Neural progenitor cell (in vitro differentiated cells): ENCODE data around the gene HYAL2. TPM values are rescaled to one million over a fixed set of nuclear protein-coding genes. Genes with fewer than 3 reads are reported as not detected.

Experiments used
- DNase-seq: peaks from one replicate; pipeline ENCODE4 v3.0.0-alpha.2; 2016; ENCODE audit warnings: low spot score
- H2AFZ ChIP-seq: fragments of 200-600 bp; sonication (generic); replicated peaks from 2 replicates; pipeline ENCODE4 v1.6.1; 2016; ENCODE audit warnings: antibody characterized with exemption
- H3F3A ChIP-seq: fragments of 200-600 bp; sonication (generic); 2 replicates; pipeline ENCODE4 v1.6.1; 2016; ENCODE audit warnings: antibody characterized with exemption, low read depth
- H3K27ac ChIP-seq: fragments of 200-600 bp; sonication (generic); 2 replicates; pipeline ENCODE4 v1.5.1; 2016; ENCODE audit warnings: mild to moderate bottlenecking
- H3K27me3 ChIP-seq: fragments of 200-600 bp; sonication (generic); 2 replicates; pipeline ENCODE4 v1.6.1; 2016; ENCODE audit warnings: mild to moderate bottlenecking, moderate library complexity
- H3K36me3 ChIP-seq: fragments of 200-600 bp; sonication (generic); 2 replicates; pipeline ENCODE4 v1.5.1; 2016
- H3K4me1 ChIP-seq: fragments of 200-600 bp; sonication (generic); 2 replicates; pipeline ENCODE4 v1.6.1; 2016; ENCODE audit warnings: mixed run types
- H3K4me2 ChIP-seq: fragments of 200-600 bp; sonication (generic); 2 replicates; pipeline ENCODE4 v1.6.1; 2016
- H3K4me3 ChIP-seq: fragments of 200-600 bp; sonication (generic); 2 replicates; pipeline ENCODE4 v1.5.1; 2016
- H3K79me2 ChIP-seq: fragments of 200-600 bp; sonication (generic); 2 replicates; pipeline ENCODE4 v1.6.1; 2016; ENCODE audit warnings: low read depth
- H3K9ac ChIP-seq: fragments of 200-600 bp; sonication (generic); 2 replicates; pipeline ENCODE4 v1.6.1; 2016
- H3K9me3 ChIP-seq: fragments of 200-600 bp; sonication (generic); 2 replicates; pipeline ENCODE4 v1.5.1; 2016; ENCODE audit warnings: low read depth
- H4K20me1 ChIP-seq: fragments of 200-600 bp; sonication (generic); 2 replicates; pipeline ENCODE4 v1.6.1; 2016; ENCODE audit warnings: low read depth
- H3K27ac Mint-ChIP-seq: 3 replicates; pipeline ENCODE4 v1.8.0; 2021; ENCODE audit warnings: mixed read lengths
- H3K27me3 Mint-ChIP-seq: 2 replicates; pipeline ENCODE4 v1.8.0; 2022; ENCODE audit warnings: low read depth, mild to moderate bottlenecking, inconsistent platforms, moderate library complexity, mixed read lengths; ENCODE audit not compliant: insufficient read depth
- H3K36me3 Mint-ChIP-seq: 3 replicates; pipeline ENCODE4 v1.8.0; 2021; ENCODE audit warnings: mixed read lengths
- H3K4me1 Mint-ChIP-seq: 3 replicates; pipeline ENCODE4 v1.8.0; 2021; ENCODE audit warnings: mixed read lengths
- H3K4me3 Mint-ChIP-seq: 3 replicates; pipeline ENCODE4 v1.8.0; 2021; ENCODE audit warnings: mild to moderate bottlenecking, moderate library complexity, mixed read lengths
- H3K9me3 Mint-ChIP-seq: 3 replicates; pipeline ENCODE4 v1.8.0; 2020; ENCODE audit warnings: mixed read lengths
- EZH2 ChIP-seq: fragments of 200-600 bp; sonication (generic); IDR thresholded peaks from 2 replicates; pipeline ENCODE4 v1.6.1; 2017; ENCODE audit warnings: antibody characterized with exemption, mild to moderate bottlenecking, moderate library complexity
- EZH2phosphoT487 ChIP-seq: fragments of 200-600 bp; sonication (generic); IDR thresholded peaks from 2 replicates; pipeline ENCODE4 v1.6.1; 2017; ENCODE audit warnings: antibody characterized with exemption
- total RNA-seq: library from RNA; depleted of rRNA; stranded (reverse); fragments of >200 nt; gene quantifications from 2 replicates; pipeline ENCODE4 v1.2.3, GENCODE V29; 2015; ENCODE audit warnings: low replicate concordance
- TF ChIP-seq, protein P1 (sequence below): fragments of 200-600 bp; sonication (generic); IDR thresholded peaks from 2 replicates; pipeline ENCODE4 v1.5.1; 2017; ENCODE audit warnings: antibody characterized with exemption, mild to moderate bottlenecking

Gene HYAL2
- total RNA-seq, 1 donor from 2014 or later: 38.9 TPM

GRCh38 chr3:50297384-50297775 is 25.2 kb downstream of the HYAL2 start:
- H3K9me3 ChIP-seq: no peaks in the 10 kb centered on the region
- TF ChIP-seq, protein P1, sequence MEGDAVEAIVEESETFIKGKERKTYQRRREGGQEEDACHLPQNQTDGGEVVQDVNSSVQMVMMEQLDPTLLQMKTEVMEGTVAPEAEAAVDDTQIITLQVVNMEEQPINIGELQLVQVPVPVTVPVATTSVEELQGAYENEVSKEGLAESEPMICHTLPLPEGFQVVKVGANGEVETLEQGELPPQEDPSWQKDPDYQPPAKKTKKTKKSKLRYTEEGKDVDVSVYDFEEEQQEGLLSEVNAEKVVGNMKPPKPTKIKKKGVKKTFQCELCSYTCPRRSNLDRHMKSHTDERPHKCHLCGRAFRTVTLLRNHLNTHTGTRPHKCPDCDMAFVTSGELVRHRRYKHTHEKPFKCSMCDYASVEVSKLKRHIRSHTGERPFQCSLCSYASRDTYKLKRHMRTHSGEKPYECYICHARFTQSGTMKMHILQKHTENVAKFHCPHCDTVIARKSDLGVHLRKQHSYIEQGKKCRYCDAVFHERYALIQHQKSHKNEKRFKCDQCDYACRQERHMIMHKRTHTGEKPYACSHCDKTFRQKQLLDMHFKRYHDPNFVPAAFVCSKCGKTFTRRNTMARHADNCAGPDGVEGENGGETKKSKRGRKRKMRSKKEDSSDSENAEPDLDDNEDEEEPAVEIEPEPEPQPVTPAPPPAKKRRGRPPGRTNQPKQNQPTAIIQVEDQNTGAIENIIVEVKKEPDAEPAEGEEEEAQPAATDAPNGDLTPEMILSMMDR: no peak
- TF ChIP-seq EZH2 (no peak), EZH2phosphoT487 (no peak)
- H3K4me2 ChIP-seq: no peak overlapping the region
- peak; percentile 1 for DNase-seq
- H4K20me1 ChIP-seq: peaks cover 6% of the 10 kb centered on the region
- Mint-ChIP-seq H3K4me3 (peak overlapping the region; percentile 96), H3K36me3 (peaks cover 1% of the 10 kb centered on the region), H3K27me3 (peaks cover 9% of the 10 kb centered on the region), H3K27ac (no peak overlapping the region), H3K9me3 (no peaks in the 10 kb centered on the region), H3K4me1 (peaks cover 29% of the 10 kb centered on the region)
- no peak overlapping the region for H2AFZ ChIP-seq
- H3K79me2 ChIP-seq: no peaks in the 10 kb centered on the region
- H3F3A ChIP-seq: no peaks in the 10 kb centered on the region
- no peaks in the 10 kb centered on the region for H3K27me3 ChIP-seq
- H3K36me3 ChIP-seq: no peaks in the 10 kb centered on the region
- peaks cover 10% of the 10 kb centered on the region for H3K4me1 ChIP-seq
- no peak overlapping the region for H3K27ac ChIP-seq
- H3K4me3 ChIP-seq: no peak overlapping the region
- H3K9ac ChIP-seq: no peak overlapping the region

- peaks cover 1% of the 10 kb centered on the region for H3K36me3 Mint-ChIP-seq
- peaks cover 2% of the 10 kb centered on the region for H3K79me2 ChIP-seq
- no peaks in the 10 kb centered on the region for H3K9me3 Mint-ChIP-seq
- no peaks in the 10 kb centered on the region for H3F3A ChIP-seq
- H3K4me1 Mint-ChIP-seq: peaks cover 27% of the 10 kb centered on the region
- no peak for TF ChIP-seq EZH2phosphoT487
- TF ChIP-seq, protein P1: no peak
- no peak for TF ChIP-seq EZH2
- H3K27ac Mint-ChIP-seq: no peak overlapping the region
- H3K9me3 ChIP-seq: no peaks in the 10 kb centered on the region
- no peaks in the 10 kb centered on the region for H3K27me3 ChIP-seq
- peaks cover 10% of the 10 kb centered on the region for H3K4me1 ChIP-seq
- H3K27ac ChIP-seq: no peak overlapping the region
- peaks cover 9% of the 10 kb centered on the region for H3K27me3 Mint-ChIP-seq
- H3K4me3 ChIP-seq: no peak overlapping the region
- peaks cover 6% of the 10 kb centered on the region for H4K20me1 ChIP-seq
- peak; percentile 1 for DNase-seq
- H3K4me2 ChIP-seq: no peak overlapping the region
- H3K36me3 ChIP-seq: no peaks in the 10 kb centered on the region
- no peak overlapping the region for H3K9ac ChIP-seq
- peak overlapping the region; percentile 48 for H3K4me3 Mint-ChIP-seq
- H2AFZ ChIP-seq: no peak overlapping the region
Observed at GRCh38 chr3:50296721-50297383, 25.7 kb downstream of the HYAL2 start.

DNA sequence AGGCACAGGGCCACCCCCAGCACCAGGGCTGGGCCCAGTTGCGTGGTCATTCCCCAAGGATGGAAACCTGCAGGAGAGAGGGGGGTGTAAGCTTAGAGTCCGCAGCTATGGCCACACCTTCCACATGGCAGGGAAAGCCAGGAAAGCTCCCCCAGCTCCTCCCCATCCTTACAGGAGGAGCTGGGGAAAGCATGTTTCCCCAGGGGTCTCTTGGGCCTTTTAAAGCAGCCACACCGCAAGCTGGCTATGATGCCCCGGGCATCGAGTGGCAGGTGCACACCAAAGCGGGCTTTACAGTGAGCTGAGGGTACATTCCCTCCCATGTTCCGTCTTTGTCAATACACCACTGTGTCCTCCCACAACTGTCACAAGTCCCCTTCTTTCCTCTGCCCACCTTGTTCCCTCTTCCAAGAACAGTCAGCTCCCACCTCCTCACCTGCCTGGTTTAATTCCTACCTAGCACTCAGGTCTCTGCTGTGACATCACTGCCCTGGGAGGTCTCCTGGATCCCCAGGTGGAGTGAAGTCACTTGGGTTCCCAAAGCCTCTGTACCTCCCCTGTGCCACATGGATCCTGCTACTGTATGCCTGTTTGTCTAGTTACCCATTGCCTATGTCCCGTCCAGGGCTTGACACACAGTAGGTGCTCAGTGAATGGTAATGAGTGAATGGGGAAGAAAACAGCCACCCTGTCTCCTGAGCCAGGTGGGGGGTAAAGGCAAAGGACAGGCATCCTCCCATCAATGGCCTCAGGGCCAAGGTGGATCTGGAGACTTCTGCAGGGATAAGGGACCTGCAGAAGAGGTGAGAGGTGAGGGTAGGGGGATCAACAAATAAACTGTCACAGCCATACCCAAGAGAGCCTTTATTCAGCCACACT is 26.8 kb downstream of the HYAL2 start:
- Histone ChIP-seq H2AFZ (no peak overlapping the region), H3K9me3 (no peaks in the 10 kb centered on the region), H3K27me3 (no peaks in the 10 kb centered on the region), H4K20me1 (peaks cover 6% of the 10 kb centered on the region), H3F3A (no peaks in the 10 kb centered on the region), H3K36me3 (no peaks in the 10 kb centered on the region), H3K4me3 (no peak overlapping the region), H3K4me2 (no peak overlapping the region), H3K79me2 (peaks cover 12% of the 10 kb centered on the region), H3K27ac (no peak overlapping the region), H3K9ac (no peak overlapping the region), H3K4me1 (peaks cover 18% of the 10 kb centered on the region)
- Mint-ChIP-seq H3K4me1 (peaks cover 32% of the 10 kb centered on the region), H3K27ac (no peak overlapping the region), H3K36me3 (peaks cover 1% of the 10 kb centered on the region), H3K27me3 (peaks cover 13% of the 10 kb centered on the region), H3K4me3 (no peak overlapping the region), H3K9me3 (no peaks in the 10 kb centered on the region)
- DNase-seq: peak; percentile 1
- TF ChIP-seq, protein P1: no peak
- TF ChIP-seq EZH2 (no peak), EZH2phosphoT487 (no peak)
